ENCODE data around the gene RNF220. TPM values are rescaled to one million over a fixed set of nuclear protein-coding genes. Genes with fewer than 3 reads are reported as not detected.
A peak's percentile ranks its signal among the peaks of the same experiment; 100 is the strongest.

The RNF220 gene
- total RNA-seq, 1 donor from 2014 or later, result 84.4 TPM

- no peak overlapping the region for H3K27ac Mint-ChIP-seq (ENCODE audit: unreplicated experiment)
- no peak for TF ChIP-seq CTCF (IDR thresholded peaks at IDR 0.05)
- no peak for DNase-seq (ENCODE audit: extremely low spot score, unreplicated experiment)
- no peaks in the 10 kb centered on the region for H3K36me3 Mint-ChIP-seq (ENCODE audit: unreplicated experiment)
- H3K27me3 Mint-ChIP-seq (ENCODE audit: unreplicated experiment), result peaks cover 10% of the 10 kb centered on the region
- no peaks in the 10 kb centered on the region for H3K9me3 Mint-ChIP-seq (ENCODE audit: unreplicated experiment)
- H3K4me1 Mint-ChIP-seq (ENCODE audit: unreplicated experiment), result no peaks in the 10 kb centered on the region
- no peak overlapping the region for H3K4me3 Mint-ChIP-seq (ENCODE audit: unreplicated experiment)
Observed at GRCh38 chr1:44591381-44591780, 186.3 kb downstream of the RNF220 start.

GRCh38 chr1:44592208-44593145 lies 187.4 kb downstream of the RNF220 start:
- no peak overlapping the region for H3K4me3 Mint-ChIP-seq (ENCODE audit: unreplicated experiment)
- DNase-seq (ENCODE audit: extremely low spot score, unreplicated experiment), result no peak

GRCh38 chr1:44594353-44594752 lies 189.3 kb downstream of the RNF220 start:
- Mint-ChIP-seq H3K27ac (ENCODE audit: unreplicated experiment) (no peak overlapping the region), H3K36me3 (ENCODE audit: unreplicated experiment) (no peaks in the 10 kb centered on the region), H3K4me1 (ENCODE audit: unreplicated experiment) (no peaks in the 10 kb centered on the region), H3K27me3 (ENCODE audit: unreplicated experiment) (peaks cover 23% of the 10 kb centered on the region), H3K4me3 (ENCODE audit: unreplicated experiment) (no peak overlapping the region), H3K9me3 (ENCODE audit: unreplicated experiment) (no peaks in the 10 kb centered on the region)
- TF ChIP-seq CTCF (IDR thresholded peaks at IDR 0.05), result no peak
- no peak for DNase-seq (ENCODE audit: extremely low spot score, unreplicated experiment)

More at GRCh38 chr1:44592208-44593145, 187.4 kb downstream of the RNF220 start:
- no peak for TF ChIP-seq CTCF (IDR thresholded peaks at IDR 0.05)
- Mint-ChIP-seq H3K4me1 (ENCODE audit: unreplicated experiment) (no peaks in the 10 kb centered on the region), H3K27me3 (ENCODE audit: unreplicated experiment) (peaks cover 17% of the 10 kb centered on the region), H3K36me3 (ENCODE audit: unreplicated experiment) (no peaks in the 10 kb centered on the region), H3K27ac (ENCODE audit: unreplicated experiment) (no peak overlapping the region), H3K9me3 (ENCODE audit: unreplicated experiment) (no peaks in the 10 kb centered on the region)

- Mint-ChIP-seq H3K36me3 (ENCODE audit: unreplicated experiment) (no peaks in the 10 kb centered on the region), H3K27me3 (ENCODE audit: unreplicated experiment) (peaks cover 22% of the 10 kb centered on the region), H3K4me1 (ENCODE audit: unreplicated experiment) (no peaks in the 10 kb centered on the region), H3K27ac (ENCODE audit: unreplicated experiment) (no peak overlapping the region), H3K9me3 (ENCODE audit: unreplicated experiment) (no peaks in the 10 kb centered on the region), H3K4me3 (ENCODE audit: unreplicated experiment) (no peak overlapping the region)
- peak; percentile 99 for TF ChIP-seq CTCF (IDR thresholded peaks at IDR 0.05)
- peak; percentile 93 for DNase-seq (ENCODE audit: extremely low spot score, unreplicated experiment)
Observed at GRCh38 chr1:44594871-44595735, 190.0 kb downstream of the RNF220 start.

- H3K9me3 Mint-ChIP-seq (ENCODE audit: unreplicated experiment), result no peaks in the 10 kb centered on the region
- H3K27me3 Mint-ChIP-seq (ENCODE audit: unreplicated experiment), result peaks cover 22% of the 10 kb centered on the region
Observed at GRCh38 chr1:44596511-44596910, 191.5 kb downstream of the RNF220 start.

More at GRCh38 chr1:44596511-44596910, 191.5 kb downstream of the RNF220 start:
- Mint-ChIP-seq H3K27ac (ENCODE audit: unreplicated experiment) (no peak overlapping the region), H3K4me3 (ENCODE audit: unreplicated experiment) (no peak overlapping the region), H3K36me3 (ENCODE audit: unreplicated experiment) (no peaks in the 10 kb centered on the region), H3K4me1 (ENCODE audit: unreplicated experiment) (no peaks in the 10 kb centered on the region)
- no peak for TF ChIP-seq CTCF (IDR thresholded peaks at IDR 0.05)
- DNase-seq (ENCODE audit: extremely low spot score, unreplicated experiment), result no peak

All from osteocyte (in vitro differentiated cells).